HG03439 (cell line): ENCODE data around the gene GTSF1L.

ENCODE experiments used
- ATAC-seq: cut with Tn5 transposase; IDR thresholded peaks from one replicate; pipeline ENCODE4 v1.9.1; 2021; ENCODE audit warnings: mild to moderate bottlenecking, moderate library complexity; ENCODE audit not compliant: unreplicated experiment

The GTSF1L gene

DNA sequence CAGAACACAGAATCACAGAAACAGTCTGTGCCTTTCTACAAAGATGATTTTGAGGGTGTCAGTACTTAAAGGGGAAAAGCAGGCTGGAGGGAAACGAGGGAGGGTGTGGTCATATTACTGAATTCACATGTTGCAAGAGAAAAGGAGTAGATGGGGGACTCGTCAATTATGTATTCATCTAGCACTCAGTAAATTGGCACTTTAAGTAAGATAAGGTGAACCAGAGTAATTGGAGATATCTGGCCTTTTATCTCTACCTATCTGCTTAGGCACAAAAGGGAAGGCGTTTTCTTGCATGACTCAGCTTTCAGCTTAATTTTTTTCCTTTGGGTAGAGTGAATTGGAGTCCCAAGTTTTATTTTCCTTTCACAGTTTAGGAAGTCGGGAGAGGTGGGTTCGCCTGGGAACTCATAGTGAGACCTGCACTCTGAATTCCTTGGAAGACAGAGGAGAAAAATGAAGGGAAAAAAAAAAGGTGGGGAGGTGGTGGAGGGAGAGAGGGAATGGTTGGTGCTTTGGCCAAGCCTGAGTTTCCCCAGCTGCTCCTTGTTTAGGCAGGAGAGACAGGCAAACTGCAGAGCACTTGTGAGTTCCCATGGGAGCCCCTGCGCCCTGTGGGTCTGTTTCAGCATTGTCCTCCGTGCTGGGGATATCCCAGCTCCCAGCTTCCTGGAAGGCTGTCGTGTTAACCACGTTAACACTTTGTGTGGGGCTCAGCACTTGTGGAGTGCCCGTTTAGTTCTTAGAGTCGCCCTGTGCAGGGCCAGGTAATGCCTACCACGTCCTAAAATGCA, 19.7 kb upstream of the GTSF1L start:
- no peak for ATAC-seq

DNA sequence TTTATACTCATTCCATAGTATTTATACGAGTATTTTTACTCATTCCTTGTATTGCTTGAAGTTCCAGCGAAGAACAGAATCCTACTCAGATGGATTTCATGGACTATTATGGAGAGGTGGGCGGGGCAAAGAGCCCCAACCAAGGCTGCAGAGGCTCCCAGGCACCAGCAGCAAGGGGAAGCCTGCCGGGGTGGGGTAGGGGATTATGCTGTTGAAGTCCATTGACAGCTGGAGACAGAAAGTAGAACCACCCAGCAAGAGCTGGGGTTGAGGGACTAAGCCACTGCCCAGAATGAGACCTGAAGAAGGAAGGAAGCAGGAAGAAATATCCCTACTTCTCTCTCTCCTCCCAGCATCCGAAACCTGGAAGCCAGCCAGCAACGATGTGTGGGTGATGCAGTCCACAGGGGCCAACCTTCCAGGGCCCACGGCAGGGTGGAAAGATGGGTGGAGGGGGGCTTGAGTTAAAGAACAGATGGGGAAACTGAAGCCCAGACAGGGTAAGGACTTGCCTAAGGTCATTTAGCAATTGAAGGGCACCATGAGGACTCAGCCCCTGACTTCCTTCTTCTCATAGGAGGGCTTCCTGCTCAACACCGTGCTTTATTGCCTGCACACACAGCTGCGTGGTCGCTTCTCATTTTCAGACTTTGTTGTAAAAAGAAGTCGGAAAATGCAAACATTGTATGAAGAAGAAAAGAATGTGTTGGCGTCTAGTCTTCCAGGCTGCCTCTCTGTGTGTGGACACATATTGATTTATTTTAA, 18.3 kb upstream of the GTSF1L start:
- no peak for ATAC-seq

DNA sequence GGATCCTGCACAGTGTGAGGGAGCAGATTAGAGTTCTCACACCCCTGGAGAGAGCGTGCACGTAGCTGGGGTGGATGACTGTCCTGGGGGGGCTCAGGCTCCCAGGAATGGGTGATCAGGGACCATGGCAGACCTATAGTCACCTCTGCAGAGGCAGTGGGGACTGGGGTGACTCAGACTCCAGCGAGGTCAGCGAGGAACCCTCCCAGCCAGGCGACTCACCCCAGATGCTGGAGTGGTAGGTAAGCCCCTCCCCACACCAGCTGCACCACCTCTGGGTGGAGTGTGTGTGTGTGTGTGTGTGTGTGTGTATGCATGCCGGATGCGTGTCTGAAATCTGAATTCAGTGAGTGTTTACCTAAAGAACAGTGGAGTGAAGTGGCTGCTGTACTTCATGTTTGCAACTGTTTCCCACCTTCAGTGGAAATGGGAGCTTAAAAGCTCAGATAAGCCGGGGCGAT, 17.4 kb upstream of the GTSF1L start:
- ATAC-seq, result no peak

DNA sequence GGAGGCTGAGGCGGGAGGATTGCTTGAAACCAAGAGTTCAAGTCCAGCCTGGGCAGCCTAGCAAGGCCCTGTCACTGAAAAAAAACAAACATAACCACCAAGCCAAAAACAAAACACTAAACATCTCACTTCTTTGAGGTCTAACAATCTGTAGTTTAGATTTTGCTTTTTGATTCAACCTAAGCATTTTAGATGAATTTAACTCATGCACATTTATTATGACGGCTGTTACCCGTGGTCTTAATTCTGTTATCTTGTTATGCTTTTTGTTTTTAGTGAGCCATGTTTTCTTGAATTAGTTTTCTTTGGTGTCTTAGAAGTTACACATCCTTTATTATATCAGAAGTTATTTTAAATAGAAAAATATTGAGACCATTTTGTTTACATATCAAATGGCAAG, 13.8 kb upstream of the GTSF1L start:
- ATAC-seq, result no peak

DNA sequence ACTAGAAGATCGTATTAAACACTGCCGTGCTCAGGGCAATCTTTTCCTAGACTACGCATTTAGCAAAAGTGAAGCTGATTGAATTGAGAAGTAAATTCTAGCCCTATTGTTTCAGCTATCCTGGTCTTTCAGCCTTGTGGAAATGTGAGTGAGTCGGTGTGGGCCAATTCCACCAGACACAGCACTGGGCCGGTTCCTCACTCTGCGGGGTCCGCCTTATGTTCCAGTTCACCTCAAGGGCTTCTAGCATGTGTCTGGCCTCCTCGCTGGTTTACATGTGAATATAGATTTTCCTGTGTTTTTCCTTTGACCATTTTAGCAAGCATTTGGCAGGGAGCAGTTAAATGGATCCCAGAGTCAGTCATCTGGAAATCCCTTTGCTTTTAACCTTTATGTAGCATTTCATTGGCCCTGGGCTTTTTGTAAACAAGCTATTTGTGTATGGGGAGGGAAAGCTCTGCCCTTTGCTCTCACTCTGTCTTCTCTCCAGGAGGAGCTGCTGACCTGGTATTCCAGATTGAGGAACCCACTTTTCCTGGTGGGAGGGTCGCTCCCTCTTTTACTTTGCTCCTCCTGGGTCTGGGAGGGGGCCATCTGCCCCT, 12.4 kb upstream of the GTSF1L start:
- ATAC-seq, result no peak

DNA sequence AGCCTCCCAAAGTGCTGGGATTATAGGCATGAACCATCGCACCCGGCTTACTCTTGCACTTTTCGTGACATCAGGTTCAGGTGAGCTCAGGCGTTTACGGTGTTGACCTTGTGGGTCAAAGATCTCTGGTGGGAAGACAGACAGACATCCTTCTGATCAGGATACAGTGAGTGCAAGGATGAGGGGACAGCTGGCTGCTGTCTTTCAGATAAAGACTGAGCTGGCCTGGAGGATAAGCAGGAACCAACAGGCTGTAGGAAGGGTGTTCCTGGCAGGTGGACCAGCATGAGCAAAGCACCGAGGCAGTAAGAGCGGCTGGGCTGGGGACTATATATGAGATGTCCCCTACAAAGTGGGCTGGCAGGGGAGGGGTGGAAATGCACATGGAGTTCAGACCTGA, 11.1 kb upstream of the GTSF1L start:
- no peak for ATAC-seq

DNA sequence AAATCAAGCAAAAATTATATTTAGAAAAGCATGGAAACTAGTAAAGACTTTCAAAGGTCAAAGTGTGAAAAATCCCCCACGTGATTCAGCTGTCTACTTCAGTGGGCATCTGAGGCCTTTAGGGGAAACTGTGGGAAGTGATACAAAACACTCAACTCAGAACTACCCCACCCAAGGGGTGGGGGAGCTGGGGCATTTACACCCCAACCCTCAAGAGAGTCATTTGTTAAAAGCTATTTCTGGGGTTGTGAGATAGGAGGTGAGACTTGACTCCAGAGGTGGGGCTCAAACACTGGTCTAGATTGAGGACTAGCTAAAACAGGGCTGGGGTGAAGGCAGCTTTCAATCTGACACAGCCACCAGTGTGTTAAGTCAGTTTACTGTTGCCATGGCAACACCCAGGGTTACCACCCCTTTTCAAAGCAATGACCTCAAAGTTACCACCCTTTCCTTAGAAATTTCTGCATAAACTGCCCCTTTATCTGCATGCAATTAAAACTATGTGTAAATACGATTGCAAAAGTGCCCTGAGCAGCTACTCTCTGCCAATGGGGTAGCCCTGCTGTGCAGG, 9.9 kb upstream of the GTSF1L start:
- ATAC-seq, result peak; percentile 72

DNA sequence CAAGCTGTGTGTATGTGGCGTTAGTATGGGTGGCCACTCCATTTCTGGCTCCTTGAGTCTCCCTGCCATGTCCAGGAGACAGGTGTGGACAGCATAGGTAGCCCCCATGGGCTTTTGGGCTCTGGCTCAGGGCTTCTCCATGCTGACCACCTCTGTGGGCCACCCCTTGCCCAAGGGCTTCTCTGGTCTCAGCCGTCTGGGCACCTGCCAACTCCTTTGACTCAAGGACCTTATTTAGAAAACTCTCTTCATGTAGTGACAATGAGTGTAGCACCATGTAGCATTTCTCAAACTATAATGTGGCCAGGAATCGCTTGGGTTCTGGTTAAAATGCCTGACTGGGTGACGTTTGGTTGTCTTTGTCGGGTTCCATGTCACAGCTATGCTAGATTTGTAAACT, 5.1 kb upstream of the GTSF1L start:
- ATAC-seq, result no peak

DNA sequence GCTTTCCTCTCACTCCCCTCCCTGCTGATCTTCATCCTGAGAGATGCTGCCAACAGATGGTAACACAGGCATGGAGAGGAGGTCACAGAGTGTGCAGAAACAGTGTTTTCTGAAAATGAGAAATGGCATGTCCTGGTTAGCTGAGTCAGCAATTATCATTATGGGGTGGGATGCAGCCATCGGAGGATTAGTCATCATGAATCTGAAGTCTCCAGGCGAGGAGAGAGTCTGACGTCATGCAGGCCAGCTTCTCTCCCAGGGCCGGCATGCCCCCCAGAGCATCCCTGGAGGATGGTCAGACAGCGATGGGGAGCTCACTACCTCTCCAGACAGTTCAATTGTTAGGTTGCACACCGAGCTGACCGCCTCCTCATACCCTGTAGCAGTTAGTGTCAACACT, 4.7 kb upstream of the GTSF1L start:
- ATAC-seq, result no peak

DNA sequence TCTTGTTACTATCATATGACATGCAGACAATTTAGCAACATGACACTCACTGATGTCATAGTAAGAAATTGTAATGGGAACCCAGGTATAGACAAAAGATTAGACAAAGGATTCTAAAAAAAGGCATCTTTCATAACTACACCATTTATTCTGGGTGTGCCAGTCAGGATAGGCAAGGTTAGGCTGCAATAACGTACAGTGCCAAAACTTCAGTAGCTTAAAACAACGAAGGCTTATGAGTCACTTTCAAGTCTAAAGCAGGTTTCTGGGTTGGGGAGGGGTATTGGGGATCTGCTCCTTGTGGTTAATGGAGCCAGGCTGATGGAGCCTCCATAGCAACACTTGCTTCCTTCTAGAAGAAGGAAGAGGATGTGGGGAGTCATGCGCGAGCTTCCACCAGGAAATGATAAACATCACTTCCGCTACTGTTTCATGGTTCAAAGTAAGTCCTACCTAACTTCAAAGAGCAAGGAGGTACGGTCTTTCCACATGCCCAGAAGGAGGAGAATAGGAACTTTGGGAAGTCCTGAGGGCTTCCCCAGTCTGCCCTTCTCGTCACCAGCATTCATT, 2.0 kb upstream of the GTSF1L start:
- no peak for ATAC-seq

DNA sequence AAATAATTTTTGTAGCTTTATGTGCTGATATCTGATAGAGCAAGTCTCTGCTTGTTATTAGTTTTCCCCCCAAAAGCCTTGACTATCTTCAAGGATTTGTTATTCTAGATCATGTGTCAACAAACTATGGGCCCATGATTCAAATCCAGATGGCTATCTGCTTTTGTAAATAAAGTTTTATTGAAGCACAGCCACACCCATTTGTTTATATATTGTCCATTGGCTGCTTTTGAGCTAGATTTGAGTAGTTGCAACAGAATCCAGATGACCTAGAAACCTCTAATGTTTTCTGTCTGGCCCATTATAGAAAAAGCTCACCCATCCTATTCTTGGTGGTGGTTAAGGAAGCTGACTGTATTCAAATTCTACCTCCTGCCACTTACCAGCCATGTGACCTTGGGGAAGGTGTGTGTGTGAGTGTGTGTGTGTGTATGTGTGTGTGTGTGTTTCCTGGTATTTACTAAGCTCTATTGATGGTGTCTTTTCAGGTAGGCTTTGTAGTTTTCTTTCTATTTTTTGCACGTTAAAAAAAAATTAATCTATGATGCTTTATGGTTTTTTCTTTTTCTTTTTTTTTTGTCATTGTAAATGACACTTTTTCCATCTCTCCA, 1.3 kb upstream of the GTSF1L start:
- no peak for ATAC-seq

DNA sequence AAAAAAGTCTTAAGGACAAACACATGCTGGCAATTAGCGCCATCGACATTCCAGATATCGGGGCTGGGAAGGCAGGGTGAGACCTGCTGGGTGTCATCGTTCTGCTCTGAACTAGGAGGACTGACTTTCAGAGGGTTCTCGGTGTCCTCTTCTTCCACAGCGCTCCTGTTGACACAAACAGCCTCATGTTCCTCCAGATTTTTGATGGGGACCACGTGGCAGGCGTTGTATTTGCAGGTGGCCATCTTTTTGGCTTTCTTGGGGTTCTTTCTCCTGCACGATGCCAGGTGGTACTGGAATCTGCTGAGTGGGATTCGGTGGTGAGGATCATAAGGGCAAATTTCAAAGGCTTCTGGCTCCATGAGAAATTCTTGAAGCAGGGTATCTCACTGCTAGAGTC, 469 bp downstream of the GTSF1L start:
- ATAC-seq, result no peak

DNA sequence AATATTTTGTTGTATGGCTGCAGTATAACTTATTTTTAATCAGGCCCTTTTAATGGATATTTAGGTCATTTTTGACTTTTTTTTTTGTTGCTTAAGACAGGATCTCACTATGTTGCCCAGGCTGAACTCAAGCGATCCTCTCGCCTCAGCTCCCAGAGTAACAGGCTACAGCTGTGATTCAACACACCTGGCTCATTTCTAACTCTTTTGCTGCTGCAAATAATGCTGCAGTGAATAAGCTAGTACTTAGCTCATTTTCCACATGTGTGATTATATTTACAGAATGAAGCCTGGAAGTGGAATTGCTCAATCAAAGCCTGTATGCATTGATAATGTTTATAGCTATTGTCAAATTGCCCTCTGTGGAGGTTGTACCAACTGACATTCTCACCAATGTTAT, 1.1 kb downstream of the GTSF1L start:
- no peak for ATAC-seq

DNA sequence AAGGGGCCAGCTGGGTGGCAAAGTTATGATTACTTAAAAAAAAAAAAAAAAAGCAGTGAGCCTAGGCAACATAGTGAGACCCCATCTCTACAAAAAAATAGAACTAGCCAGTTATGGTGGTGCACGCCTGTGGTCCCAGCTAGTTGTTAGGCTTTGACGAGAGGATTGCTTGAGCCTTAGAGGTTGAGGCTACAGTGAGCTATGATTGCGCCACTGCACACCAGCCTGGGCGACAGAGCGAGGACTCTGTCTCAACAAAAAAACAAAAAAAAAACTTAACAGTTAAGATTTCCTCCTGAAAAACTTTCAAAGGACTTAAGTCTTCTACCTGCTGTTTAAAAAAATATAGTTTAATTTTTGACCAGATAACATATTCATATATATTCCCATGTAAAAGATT, 2.4 kb downstream of the GTSF1L start:
- no peak for ATAC-seq

DNA sequence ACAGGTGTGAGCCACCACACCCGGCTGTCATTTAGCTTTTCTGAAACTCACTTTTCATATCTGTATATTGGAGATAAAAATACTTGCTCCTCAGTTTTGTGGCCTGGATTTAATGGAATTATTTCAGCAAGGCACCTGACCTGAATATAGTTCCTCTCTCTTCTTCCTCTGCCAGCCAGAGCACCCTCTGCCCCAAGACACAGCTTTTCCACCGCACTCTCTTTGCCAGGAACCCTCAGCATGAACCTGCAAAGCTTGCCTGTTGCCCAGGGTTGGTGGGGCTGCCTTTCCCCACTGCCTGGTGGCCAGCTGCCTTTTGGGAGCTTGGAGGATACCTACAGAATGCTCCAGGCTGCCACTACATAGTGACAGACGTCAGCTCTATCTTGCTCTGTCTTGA, 3.1 kb downstream of the GTSF1L start:
- ATAC-seq, result no peak

DNA sequence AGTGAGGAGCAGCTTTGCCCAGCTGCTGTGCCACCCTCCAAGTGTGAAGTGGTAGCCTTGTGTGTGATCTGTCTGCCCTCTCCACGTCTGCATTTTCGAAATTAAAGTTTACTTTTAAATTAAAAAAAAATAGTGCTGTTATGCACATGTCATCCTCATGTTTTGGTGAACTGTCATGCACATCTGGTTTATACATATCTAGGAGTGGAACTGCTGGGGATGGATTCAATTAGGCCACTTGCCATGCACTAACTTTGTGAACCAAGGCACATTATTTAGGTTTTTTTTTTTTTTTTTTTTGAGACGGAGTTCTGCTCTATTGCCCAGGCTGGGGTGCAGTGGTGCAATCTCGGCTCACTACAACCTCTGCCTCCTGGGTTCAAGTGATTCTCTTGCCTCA, 3.6 kb downstream of the GTSF1L start:
- ATAC-seq, result no peak

DNA sequence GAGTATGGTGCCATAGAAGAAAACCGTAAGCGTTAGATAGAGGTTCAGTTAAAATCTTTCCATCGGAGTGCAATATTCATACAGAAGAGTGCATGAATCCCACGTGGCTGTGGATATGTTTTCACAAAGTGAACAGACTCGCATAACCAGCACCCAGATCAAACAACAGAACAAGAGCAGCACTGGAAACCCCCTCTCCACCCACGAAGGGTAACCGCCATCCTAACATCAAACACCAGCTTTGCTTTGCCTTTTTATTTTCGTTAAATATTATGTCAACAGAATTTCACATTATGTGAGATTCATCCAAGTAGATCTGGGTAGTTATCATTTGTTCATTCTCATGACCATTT, 4.7 kb downstream of the GTSF1L start:
- no peak for ATAC-seq

DNA sequence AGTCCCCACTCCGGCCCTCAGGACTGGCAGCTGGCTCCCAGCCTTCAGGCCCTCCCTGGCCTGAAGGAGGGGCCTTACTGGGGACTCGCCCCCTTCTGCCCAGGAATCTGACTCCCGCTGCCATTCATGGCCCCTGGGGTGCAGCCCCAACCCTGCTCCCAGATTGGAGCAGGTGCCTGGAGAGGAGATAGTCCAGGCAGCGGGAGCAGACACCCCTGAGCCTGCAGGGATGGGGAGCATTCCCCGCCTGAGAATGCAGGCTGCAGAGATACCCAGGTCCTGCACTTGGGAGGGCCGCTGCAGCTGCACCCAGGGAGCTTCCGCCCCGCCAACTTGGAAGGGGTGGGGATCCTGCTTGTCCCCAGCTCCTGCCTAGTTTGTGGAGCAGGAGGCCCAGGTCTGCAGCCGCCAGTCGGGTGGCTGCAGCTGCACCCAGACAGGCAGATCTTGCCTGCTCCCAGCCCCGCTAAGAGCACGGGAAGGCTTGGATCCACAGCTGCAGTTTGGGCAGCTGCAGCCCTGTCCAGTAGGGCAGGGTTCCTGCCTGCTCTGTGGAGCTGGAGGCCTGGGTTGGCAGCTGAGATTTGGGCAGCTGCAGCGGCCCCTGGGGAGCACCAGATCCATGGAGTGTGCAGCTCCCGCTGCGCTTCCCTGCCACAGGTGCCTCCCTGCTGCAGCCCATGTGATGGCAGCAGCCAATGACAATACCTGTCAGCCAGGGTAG, 5.2 kb downstream of the GTSF1L start:
- ATAC-seq, result no peak

DNA sequence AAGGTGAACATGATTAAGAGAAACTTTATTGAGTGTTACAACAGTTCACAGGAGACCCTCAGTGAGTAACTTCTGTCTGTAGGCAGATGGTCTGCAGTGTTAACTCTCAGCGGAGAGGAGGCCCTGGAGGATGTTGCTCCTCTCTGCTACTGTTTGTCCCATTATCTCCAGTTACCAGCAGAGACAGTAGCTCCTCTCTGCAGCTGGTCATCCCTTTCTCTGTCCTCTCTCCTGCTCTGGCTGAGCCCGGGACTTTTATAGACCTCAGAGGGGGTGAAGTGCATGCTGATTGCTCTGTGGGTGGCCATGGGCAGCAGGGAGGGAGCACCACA, 5.7 kb downstream of the GTSF1L start:
- ATAC-seq, result no peak

DNA sequence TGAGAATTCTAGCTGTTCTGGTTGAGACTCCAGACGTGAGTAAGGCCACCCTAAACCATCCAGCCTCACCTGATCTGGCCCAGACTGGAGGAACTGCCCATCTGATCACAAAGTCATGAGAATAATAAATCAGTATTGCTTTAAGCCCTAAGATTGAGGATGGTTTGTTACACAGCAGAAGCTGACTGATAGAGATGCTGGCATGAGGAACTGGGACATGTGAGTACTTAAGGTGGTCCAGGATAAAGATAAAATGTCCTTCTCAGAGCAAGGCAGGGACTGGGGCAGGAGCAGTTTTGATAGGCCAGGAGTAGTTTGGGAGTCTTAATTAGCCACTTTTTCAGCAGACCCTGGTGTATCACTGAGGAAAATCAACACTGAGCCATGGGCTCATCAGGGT, 6.8 kb downstream of the GTSF1L start:
- no peak for ATAC-seq

DNA sequence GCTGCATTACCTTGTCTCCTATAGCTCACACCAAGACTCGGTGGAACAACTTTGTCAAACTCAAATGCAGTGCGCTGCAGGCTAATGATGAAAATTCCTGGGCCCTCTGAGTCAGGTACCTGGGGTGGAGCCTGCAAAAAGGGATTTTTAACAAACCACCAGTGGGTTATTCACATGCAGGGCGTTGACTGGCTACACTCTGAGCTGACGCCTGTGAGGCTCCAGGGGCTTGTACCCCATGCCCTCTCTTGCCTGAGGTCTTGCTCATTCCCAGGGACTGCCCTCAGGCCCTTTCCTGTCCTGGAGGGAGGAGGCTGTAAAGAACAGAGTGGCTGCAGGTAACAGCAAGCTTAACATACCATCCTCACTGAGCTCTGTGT, 9.2 kb downstream of the GTSF1L start:
- ATAC-seq, result no peak
